Measurements from ENCODE around the gene PIP5KL1. TPM values are rescaled to one million over a fixed set of nuclear protein-coding genes. Genes with fewer than 3 reads are reported as not detected.
"Not testable (repeated sequence)": the region's sequence is repeated elsewhere in the genome, so short reads cannot be mapped to it uniquely, and the experiment has no call there.

Gene PIP5KL1
- total and polyA plus RNA-seq, 8 donors = 0.80 to 2.5 (median 1.2) TPM

DNA sequence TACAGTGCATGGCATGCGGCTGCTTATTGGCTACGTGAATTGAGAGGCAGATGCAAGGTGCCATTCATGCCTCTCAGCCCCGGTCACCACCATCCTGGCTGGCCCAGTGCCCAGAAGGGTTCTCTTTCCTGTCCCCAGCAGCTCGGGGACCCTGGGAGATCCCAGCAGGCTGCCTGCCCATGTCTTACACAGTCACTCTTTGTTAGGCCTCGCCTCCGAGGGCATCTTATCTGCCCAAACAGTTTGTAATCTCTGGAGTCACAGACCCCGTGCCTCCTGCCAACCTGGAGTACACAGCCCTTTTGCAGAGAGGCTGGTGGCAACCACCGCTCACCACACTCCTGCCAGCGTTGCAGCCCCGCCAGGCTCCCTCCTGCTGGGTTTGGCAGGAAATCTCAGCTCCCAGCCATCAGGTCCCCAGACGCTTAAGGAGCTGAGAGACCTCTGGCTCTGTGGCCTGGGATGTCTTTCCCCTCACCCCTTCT is 46.1 kb downstream of the PIP5KL1 start:
- no peaks in the 10 kb centered on the region for H3K27me3 ChIP-seq
- no peak overlapping the region for H3K4me3 ChIP-seq
- H3K36me3 ChIP-seq = peaks cover 4 to 13% (median 6%) of the 10 kb centered on the region in 3 donors
- no peaks in the 10 kb centered on the region for H3K9me3 ChIP-seq
- DNase-seq (peak; percentile 68 to 91 (median 79)), ATAC-seq (peak; percentile 74 to 86 (median 81)), FAIRE-seq (no peak)
- TF ChIP-seq CTCF (IDR thresholded peaks at IDR 0.05) = no peak
- WGBS, 2 donors = 26 to 33% methylated on average over 11 of the region's 11 CpGs
- peaks cover 5 to 7% (median 6%) of the 10 kb centered on the region in 3 donors for H3K4me1 ChIP-seq
- peak overlapping the region; percentile 26 to 69 (median 56) for H3K27ac ChIP-seq
- intact Hi-C loops (cut with DNase I) = no loop called here

- Histone ChIP-seq H3K4me3 (no peak overlapping the region), H3K9me3 (no peaks in the 10 kb centered on the region), H3K27me3 (no peaks in the 10 kb centered on the region), H3K27ac (peak overlapping the region in 3 of 4 donors; percentile 50 to 69 (median 62)), H3K4me1 (peaks cover 5 to 7% (median 6%) of the 10 kb centered on the region in 3 donors), H3K36me3 (peaks cover 4 to 13% (median 6%) of the 10 kb centered on the region in 3 donors)
- TF ChIP-seq CTCF (IDR thresholded peaks at IDR 0.05) = no peak
- peak in 1 of 6 donors; percentile 47 for DNase-seq
- 68 to 78% methylated on average over 7 of the region's 7 CpGs for WGBS, 2 donors
- no peak for FAIRE-seq
- peak in 2 of 4 donors; percentile 8 to 14 for ATAC-seq
- intact Hi-C loops (cut with DNase I) = no loop called here
Observed at GRCh38 chr9:127883959-127884358, 46.6 kb downstream of the PIP5KL1 start.

GRCh38 chr9:127881715-127882114 is 48.9 kb downstream of the PIP5KL1 start:
- H3K27ac ChIP-seq; DNase-seq; FAIRE-seq; H3K4me3 ChIP-seq; H3K9me3 ChIP-seq; H3K4me1 ChIP-seq; ATAC-seq; intact Hi-C loops (cut with DNase I); H3K27me3 ChIP-seq; H3K36me3 ChIP-seq: not testable (repeated sequence)
- 81 to 83% methylated on average over 3 of the region's 3 CpGs for WGBS, 2 donors

- Histone ChIP-seq H3K9me3 (no peaks in the 10 kb centered on the region), H3K36me3 (no peaks in the 10 kb centered on the region), H3K27me3 (no peaks in the 10 kb centered on the region), H3K4me1 (peaks cover 1 to 7% (median 2%) of the 10 kb centered on the region in 3 donors), H3K4me3 (no peak overlapping the region), H3K27ac (no peak overlapping the region)
- no peak for TF ChIP-seq CTCF (IDR thresholded peaks at IDR 0.05)
- WGBS, 2 donors = 77 to 80% methylated on average over 8 of the region's 8 CpGs
- DNase-seq = no peak
- ATAC-seq = no peak
- intact Hi-C loops (cut with DNase I) = no loop called here
- no peak for FAIRE-seq
Observed at GRCh38 chr9:127880143-127880542, 50.4 kb downstream of the PIP5KL1 start.

DNA sequence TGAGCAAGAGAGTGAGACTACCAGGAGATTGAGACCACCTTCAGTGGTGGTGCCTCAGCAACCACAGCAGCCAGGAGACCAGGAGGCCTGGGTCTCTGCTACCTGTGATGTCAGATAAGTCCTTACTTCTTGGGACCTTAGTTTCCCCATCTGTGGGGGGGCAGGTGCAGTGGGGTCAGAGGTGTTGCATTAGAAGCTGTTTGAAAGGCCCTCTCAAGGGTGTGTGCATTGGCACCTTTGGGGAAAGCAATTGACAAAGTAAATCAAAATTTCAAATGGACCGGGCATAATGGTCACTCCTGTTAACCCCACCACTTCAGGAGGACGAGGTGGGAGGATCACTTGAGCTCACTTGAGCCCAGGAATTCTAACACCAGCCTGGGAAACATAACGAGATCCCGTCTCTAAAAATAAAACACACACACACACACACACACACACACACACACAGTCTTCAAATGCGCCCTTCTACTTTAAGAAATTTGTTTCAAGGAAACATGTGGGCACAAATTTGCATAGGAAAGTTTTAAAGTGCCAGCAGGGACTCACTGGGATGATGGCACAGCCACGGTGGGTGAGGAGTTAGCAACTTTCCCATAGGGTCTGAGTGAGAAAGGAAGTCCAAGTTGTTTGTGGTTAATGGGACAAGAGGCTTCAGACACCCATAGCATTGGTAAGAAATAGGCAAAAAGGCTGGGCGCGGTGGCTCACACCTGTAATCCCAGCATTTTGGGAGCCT is 51.8 kb downstream of the PIP5KL1 start:
- no peak overlapping the region for H3K4me3 ChIP-seq
- H3K9me3 ChIP-seq = no peaks in the 10 kb centered on the region
- no peaks in the 10 kb centered on the region for H3K36me3 ChIP-seq
- H3K27ac ChIP-seq = no peak overlapping the region
- no peaks in the 10 kb centered on the region for H3K27me3 ChIP-seq
- no peak for TF ChIP-seq CTCF (IDR thresholded peaks at IDR 0.05)
- whole genome bisulfite sequencing, 2 donors = 65 to 66% methylated on average over 8 of the region's 8 CpGs
- DNase-seq (no peak), ATAC-seq (no peak), FAIRE-seq (no peak)
- H3K4me1 ChIP-seq = peaks cover 0 to 8% (median 0%) of the 10 kb centered on the region in 3 donors
- intact Hi-C loops (cut with DNase I) = no loop called here
